HG03108 (cell line): ENCODE measurements around the gene OSBPL3.
A peak's percentile ranks its signal among the peaks of the same experiment; 100 is the strongest.

Experiments used
- ATAC-seq: cut with Tn5 transposase; IDR thresholded peaks from one replicate; pipeline ENCODE4 v1.9.1; 2021; ENCODE audit warnings: moderate library complexity; ENCODE audit not compliant: unreplicated experiment

Gene OSBPL3

GRCh38 chr7:24956021-24956420 is 24.0 kb downstream of the OSBPL3 start:
- ATAC-seq = no peak

- ATAC-seq = no peak
These were observed 24.7 kb downstream of the OSBPL3 start for GRCh38 chr7:24955313-24955712.

- ATAC-seq = no peak
These were observed 27.5 kb downstream of the OSBPL3 start for GRCh38 chr7:24952464-24952863.

DNA sequence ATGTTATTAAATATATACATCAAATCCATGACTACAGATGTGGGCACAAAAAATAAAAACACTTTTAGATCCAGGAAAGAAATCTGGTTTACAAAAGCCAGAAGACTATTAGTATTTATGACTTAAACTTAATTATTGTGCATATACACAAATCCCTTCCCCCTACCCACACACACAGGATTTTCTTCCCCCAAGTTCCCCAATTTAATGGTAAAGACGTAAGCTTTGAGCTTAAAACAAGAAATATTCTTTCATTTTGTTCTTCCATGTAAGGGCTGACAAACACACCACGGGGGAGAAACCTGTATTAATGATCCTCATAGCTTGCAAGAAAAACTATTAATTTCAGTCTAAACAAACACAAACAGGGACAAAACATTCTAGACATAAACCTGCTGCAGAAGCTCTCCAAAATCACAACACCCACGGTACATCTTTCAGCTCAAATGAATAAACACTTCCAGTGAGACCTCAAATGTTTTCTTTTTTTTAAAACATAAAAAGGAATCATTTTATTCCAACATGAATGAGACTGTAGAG is 28.5 kb downstream of the OSBPL3 start:
- no peak for ATAC-seq

GRCh38 chr7:24949884-24950283 is 30.1 kb downstream of the OSBPL3 start:
- ATAC-seq = no peak

DNA sequence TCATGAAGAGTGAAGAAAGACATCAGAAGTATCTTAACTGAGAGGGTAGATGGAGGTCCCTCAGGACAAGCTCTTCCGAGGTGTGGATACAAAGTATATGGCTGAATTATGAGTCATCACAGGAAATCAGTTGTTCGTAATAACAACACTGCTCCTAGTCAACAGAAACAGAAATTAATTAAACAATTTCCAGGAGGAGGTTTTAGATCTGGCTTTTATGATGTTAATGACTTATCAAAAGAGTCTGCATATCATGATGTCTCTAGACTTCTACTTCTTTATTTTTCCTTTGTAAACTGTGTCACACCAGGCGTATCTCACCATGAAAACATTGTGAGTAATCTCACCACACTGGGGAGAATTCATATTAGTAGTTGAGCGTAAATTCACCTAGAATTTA is 31.2 kb downstream of the OSBPL3 start:
- no peak for ATAC-seq

- ATAC-seq = no peak
These were observed 33.5 kb downstream of the OSBPL3 start for GRCh38 chr7:24946467-24946866.

GRCh38 chr7:24945899-24946298 is 34.1 kb downstream of the OSBPL3 start:
- ATAC-seq = no peak

DNA sequence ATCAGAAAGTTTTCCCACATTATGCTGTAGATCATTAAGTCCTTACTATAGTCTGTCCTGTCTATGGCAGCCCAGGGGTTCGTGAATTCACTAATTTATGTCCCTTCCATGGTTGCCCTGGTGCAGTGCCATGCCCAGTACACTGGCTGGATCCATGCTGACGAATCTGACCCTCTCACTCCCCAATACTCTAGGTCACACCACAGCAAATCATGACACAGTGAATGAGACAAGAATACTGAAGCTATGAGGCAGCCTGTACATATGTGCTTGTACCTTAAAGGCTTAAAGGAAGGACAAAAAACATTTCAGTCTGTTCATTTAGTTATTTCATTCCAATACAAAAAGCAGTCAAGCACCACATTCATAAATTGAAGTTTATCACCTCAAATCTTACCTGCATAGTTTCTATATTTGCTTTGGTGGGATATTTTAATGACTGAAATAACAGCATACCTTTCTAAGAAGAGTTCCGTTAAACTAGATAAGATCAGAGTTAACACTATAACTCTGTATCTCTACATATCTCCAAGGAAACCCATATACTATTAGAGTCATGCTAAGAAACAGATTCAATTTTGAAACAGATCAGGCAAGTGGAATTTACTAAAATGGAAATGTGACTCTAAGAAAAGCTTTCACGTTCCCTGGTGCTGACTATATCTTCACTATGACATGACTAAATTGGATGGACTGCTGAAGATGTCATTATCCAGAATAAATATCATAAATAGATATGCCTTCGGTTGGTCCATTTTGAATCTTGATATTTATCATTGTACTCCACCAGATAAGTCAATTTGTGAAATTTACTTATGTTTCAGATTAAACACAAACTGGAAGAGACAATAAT is 36.7 kb downstream of the OSBPL3 start:
- ATAC-seq = no peak

DNA sequence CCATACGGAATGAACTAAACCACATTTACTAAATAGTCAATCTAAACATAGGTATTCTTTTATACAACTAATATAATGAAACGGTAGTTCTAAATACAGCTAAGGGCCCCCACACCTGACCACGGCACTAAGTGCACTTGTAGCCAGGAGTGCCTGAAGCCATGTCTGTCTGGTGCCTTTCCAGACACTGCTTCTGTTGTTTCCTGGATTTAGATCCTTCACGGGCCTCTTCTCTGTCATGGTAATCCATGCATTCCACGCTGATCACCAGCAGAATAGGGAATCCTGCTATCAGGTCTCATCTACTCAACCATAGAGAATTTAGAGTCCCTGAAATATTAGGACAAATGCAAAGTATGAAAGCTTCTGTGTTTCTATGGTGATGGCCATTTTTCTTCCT is 37.8 kb downstream of the OSBPL3 start:
- no peak for ATAC-seq

GRCh38 chr7:24939416-24939815 is 40.6 kb downstream of the OSBPL3 start:
- no peak for ATAC-seq

DNA sequence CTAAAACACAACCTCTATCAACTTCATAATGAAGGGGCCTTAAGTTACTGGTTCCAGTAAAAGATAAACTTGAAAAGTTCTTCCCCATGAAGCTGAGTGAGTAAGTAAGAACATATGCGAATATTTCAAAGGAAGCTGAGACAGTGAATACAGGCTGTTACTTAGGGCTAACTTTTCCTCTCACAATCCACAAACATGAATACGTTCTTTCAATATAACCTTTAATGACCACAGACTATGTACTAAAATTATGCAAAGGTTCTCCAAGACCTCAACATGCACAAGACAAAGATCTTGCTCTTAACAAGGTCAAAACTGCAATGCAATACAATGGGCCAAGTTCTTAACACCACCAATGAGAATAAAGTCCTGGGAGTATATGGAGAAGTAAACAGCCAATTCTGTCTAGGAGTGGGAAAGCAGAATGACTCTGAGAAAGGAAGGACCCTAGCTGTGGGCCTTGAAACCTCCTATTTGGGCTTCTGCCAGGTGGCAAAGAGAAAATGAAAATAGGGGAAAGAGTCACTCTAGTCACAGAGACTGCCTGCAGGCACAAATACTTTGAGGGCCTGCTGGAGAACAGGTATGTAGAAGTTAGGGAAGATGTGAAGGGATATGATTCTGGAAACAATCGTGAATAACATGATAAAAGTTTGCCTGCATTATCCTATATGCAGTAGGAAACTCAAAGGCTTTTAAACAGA is 43.7 kb downstream of the OSBPL3 start:
- peak; percentile 55 for ATAC-seq

DNA sequence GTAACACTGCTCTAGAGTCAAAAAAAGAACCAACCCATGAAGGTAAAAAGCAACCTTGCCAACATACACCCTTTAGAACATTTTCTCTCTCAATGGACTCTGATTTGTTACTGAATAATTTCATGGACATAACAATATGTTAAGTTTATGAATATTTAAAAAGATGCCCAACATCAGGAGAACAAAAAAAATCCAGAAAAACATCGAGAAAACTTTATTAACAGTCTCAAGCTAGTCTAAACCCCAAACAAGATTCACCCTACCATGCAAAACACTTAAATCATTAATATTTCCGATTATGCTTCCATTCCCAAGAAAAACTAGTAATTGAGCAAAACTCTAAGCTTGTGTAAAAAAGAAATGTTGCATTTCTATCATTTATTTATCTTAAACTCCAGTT is 46.7 kb downstream of the OSBPL3 start:
- no peak for ATAC-seq

GRCh38 chr7:24932815-24933214 is 47.2 kb downstream of the OSBPL3 start:
- ATAC-seq = no peak

DNA sequence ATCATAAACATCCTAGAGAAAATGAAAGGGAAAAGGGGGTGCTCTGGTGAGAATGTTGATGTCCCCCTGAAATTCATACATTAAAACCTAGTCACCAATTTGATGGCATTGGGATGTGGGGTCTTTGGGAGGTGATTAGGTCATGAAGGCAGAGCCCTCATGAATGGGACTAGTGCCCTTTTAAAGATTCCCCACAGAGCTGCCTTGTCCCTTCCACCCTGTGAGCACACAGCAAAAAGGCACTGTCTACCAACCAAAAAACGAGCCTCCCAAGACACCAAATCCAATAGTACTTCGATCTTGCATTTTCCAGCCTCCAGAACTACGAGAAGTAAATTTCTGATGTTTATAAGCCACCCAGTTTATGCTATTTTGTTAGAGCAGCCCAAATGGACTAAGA is 47.6 kb downstream of the OSBPL3 start:
- ATAC-seq = no peak

GRCh38 chr7:24931844-24932243 is 48.1 kb downstream of the OSBPL3 start:
- ATAC-seq = no peak

DNA sequence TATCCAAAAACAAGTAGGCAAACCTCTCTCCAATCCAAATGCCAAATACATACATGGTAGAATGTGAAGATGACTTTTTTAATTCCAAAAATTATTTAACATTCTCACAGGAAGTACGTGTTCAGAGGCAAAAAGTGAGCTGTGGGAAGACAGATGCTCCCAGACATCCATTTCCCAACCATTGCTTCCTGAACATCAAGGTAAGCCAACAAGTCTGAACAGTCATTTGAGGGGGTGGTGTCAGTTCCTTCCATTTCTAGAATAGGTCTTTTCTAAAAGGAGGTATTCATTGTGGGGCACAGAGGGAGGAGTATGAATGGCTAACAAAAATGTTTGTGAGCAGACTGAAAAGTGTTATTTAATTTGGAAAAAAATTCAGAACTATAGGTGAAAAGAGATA is 49.1 kb downstream of the OSBPL3 start:
- ATAC-seq = no peak

DNA sequence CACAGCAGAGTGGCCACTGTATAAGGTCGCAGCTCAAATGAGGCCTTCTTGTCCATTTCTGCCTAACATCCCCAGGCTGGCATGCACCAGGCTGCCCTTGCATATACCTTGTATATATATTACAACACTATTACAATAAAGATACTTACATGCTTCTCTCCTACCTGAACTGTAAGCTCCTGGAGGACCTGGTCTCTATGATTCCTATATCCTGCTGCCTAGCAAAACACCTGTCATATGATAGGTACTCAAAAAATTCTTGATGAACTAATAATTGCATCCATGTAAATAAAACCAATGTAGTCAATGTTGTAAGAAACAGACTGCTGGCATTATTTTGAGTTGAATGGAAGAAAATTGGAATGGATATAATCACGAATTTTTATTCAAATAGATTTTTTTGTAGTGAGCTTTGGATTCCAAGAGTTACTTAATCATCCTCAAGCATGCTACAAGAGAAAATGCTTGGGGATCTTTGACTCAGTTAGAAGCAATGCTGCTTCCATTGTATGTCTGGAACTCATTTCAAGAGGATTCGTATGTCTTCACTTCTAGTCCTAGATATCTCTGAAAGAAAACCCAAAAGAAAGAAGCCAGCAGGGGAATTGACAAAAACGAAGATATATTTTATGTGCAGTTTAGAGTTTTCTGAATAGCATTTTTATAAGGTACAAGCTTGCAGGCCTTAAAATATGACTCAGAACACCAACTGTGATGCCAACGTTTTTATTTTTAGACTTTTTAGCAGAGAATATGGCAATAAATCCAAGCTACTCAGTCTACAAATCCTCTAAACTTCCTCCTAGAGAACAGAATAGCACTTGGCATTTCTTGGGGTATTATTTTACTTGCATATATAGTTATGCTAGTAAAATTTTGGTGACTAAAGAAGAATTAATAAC is 53.1 kb downstream of the OSBPL3 start:
- no peak for ATAC-seq

GRCh38 chr7:24924375-24924774 is 55.6 kb downstream of the OSBPL3 start:
- ATAC-seq = no peak

DNA sequence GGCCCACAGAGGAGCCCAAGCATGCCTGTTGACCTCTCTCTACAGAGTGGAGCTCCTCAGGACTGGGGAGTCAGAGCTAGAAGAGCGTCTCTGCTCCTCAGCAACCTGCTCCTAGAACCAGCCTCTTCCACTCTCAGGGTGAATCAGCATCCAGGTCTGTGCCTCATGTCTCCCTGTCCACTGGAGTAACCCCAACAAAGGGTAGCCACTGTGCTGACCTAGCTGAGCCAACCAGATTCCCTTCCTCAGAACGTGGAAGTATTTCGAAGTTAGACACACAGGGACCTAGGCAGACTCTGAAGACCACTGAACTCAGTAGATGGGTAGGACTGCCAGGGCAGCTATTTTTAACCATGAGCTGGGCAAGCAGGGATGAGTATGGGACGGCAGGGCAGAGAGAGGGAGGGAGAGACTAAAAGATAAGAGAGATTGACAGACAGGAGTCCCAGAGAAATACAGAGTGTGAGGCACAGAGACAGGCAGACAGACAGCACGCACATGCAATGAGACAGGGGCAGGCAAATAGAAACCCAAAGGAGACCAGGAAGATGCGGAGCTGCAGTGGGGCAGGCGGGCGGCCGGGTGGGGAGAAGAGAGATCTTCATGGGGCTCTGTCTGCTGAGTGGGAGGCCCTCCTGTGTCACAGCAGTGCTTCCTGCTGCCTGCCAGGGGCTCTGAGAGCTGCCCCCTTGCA is 56.7 kb downstream of the OSBPL3 start:
- ATAC-seq = no peak
